ENCODE results near the gene FNDC3B. TPM values are rescaled to one million over a fixed set of nuclear protein-coding genes. Genes with fewer than 3 reads are reported as not detected.

Gene FNDC3B
- total and polyA plus RNA-seq, 2 of the 8 experiments (the other 6 are each of a cell fraction or from before 2014, with no cell fraction given): 14.1 to 44.4 TPM

DNA sequence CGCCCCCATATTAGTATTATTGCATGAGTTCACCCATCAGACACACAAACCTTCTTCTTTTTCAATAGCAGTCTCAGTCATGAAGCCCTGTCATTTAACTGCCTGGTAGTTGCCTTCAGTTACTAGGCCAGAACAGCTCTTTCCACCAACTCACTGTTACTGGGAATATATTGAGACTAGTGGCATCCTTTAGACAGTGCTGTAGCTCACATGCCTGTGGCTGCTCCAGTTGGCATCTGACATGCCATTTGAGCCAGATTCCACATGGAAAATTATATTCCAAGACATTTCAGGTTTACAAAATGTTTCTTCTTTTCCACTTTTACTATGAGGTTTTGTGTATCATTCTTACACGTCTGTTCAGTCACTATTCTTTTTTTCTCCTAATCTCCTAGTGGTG is 262.8 kb downstream of the FNDC3B start (continued):
- TF ChIP-seq EZH2 (IDR thresholded peaks at IDR 0.05; ENCODE audit: low read depth, low read length, severe bottlenecking) (no peak), RAD21 (IDR thresholded peaks at IDR 0.05 in 1 of 2, conservative IDR thresholded peaks at IDR 0.05 in 1 of 2; ENCODE audit: low read depth in 2 of 2, low read length in 2 of 2) (no peak), EP300 (IDR thresholded peaks at IDR 0.05; ENCODE audit: borderline replicate concordance in 1 of 2, low read depth in 2 of 2, low read length in 2 of 2) (no peak), TBP (IDR thresholded peaks at IDR 0.05; ENCODE audit: low read depth, low read length) (no peak), CHD1 (IDR thresholded peaks at IDR 0.05; ENCODE audit: low read depth, low read length) (no peak), SIN3A (conservative IDR thresholded peaks at IDR 0.05 in 1 of 2, IDR thresholded peaks at IDR 0.05 in 1 of 2; ENCODE audit: low read depth in 1 of 2, low read length in 2 of 2) (no peak), HDAC2 (IDR thresholded peaks at IDR 0.05; ENCODE audit: borderline replicate concordance in 1 of 2, low read depth in 2 of 2, low read length in 2 of 2) (no peak)
